HG03457 (cell line): ENCODE data around the gene FUZ.

Experiments used
- ATAC-seq: cut with Tn5 transposase; IDR thresholded peaks from one replicate; pipeline ENCODE4 v1.9.1; 2021; ENCODE audit warnings: moderate number of reproducible peaks; ENCODE audit not compliant: unreplicated experiment

Gene FUZ, protein sequence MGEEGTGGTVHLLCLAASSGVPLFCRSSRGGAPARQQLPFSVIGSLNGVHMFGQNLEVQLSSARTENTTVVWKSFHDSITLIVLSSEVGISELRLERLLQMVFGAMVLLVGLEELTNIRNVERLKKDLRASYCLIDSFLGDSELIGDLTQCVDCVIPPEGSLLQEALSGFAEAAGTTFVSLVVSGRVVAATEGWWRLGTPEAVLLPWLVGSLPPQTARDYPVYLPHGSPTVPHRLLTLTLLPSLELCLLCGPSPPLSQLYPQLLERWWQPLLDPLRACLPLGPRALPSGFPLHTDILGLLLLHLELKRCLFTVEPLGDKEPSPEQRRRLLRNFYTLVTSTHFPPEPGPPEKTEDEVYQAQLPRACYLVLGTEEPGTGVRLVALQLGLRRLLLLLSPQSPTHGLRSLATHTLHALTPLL

DNA sequence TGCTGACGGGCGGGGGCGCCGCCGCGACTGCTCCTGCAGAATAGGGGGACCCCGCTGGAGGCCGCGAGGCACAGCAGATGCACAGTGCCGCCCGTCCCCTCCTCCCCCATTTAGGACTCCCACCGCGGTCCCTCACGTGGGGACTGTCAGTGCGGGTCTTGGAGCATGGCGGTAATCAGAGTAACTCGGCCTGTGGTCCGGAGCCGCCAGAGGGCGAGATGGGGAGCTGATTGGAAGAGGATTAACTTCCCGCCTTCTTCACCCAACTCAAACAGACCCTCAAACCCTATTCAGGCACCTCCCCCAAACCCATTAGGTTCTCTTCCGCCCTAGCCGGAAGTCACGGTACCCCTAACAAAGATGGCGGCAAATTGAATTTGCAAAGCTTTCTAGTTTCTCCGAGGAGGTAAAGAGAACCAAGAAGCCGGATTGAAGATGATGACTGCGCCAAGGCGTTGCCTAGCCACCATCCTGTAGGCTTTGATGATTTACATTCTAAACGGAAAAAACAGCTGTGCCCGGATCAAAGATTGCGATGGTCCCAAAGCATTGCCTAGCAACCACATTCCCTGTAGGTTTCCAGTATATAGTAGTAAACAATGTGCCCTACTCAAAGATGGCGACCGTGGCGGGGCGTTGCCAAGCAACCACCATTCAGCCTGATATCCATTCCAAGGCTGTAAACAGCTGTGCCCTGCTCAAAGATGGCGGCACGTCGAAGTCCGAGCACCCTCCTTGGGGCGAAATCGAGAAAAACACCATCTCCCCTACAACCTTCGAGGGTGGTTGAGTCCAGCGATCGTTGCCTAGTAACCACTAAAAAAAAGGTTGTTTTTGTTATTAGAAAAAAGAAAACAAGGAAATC is at the start of gene FUZ:
FUZ (minus strand) TSS at position 296 of the 865 bp plus-strand sequence; CDS start at position 110, 186 bp downstream.
- ATAC-seq = peak; percentile 45

DNA sequence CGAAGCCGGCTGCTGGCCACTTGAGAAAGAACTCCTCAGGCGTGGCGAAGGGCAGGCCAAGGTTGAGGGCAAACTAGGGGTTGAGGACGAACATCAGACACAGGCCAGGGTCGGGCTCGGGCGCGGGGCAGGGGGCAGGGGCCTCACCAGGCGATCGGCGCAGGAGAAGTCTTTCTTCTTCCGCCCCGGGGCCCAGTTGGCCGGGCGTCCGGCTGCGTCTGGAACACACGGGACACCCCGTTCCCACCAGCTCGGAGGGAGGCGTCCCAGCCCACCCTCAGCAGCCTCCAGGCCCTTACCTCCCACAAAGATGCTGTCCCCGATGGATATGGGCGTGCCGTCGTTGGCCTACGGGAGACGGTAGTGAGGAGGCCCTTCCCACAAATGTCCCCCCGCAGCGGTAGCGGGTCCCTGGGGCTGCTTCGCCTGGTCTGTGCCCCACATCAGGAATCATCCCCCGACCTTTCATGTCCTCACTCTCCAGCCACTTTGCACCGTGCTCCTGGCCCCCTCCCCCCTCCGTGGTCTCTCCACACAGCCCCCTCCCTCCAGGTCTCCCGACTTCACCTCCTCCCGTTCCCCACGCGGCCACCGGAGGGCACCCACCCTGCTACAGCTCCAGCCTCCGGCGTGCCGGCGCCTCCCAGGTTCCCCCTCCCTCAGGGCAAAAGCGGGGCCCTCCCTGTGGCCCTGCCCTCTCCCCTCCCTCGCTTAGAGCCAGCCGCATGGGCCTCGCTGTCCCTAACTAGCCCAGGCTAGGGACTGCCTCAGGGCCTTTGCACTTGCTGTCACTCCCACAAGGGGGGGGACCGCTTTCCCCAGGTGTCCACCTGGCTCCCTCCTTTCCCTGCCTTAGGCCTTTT is 49.5 kb upstream of the FUZ start:
- no peak for ATAC-seq

DNA sequence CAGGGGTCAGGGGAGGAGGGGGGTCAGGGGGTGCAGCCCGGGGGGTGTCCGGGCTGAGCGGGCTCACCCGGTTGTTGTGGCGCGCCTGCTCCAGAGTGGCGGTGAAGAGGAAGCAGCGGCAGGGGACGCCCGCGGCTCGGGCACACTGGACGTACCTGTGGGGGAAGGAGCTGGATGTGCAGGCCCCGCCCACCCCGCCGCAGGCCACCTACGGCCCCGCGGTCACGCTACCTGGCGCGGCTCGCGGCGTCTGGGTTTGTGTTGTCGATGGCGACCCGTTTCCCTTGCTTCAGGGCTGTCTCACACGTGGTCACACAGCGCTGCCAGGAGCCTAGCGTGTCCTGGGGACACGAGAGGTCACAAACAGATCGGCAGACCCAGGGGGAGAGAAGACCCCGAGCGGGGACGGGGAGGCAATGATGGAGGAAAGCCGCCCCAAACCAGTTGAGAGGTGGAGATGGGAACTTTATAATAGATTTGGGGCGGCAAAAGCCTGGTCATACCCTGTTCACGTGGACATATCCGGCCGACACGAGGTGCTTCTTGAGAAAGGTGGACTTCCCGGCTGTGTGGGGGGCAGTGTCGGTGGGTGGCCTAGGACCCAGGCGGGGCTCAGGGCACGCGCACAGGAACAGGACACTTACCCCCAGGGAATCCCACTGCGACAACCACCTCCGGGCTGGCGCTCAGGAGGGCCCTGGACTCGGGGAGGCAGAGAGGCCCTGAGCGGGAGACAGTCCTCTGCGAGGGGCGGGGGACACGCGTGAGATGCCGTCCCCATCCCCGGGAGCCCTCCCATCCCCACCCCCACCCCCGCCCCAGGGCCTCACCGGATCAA is 48.7 kb upstream of the FUZ start:
- ATAC-seq = no peak

DNA sequence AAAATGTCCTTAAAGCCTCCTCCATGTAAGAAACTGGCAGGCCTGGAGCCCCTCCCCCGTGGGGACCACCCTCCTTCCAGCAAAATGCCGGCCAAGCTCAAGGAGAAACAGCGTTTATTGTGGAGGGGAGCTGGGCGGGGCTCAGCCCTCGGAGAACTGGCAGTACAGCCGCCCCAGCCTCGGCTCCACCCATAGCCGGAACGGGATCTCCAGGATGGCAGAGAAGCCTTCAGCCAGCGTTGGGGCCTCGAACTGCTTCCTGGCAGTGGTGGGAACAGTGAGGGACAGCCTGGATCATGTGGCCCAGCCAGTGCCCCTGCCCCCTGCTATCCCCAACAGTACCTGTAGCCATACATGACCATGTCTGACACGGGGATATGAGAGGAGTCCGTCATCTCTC is 48.0 kb upstream of the FUZ start:
- ATAC-seq = no peak

DNA sequence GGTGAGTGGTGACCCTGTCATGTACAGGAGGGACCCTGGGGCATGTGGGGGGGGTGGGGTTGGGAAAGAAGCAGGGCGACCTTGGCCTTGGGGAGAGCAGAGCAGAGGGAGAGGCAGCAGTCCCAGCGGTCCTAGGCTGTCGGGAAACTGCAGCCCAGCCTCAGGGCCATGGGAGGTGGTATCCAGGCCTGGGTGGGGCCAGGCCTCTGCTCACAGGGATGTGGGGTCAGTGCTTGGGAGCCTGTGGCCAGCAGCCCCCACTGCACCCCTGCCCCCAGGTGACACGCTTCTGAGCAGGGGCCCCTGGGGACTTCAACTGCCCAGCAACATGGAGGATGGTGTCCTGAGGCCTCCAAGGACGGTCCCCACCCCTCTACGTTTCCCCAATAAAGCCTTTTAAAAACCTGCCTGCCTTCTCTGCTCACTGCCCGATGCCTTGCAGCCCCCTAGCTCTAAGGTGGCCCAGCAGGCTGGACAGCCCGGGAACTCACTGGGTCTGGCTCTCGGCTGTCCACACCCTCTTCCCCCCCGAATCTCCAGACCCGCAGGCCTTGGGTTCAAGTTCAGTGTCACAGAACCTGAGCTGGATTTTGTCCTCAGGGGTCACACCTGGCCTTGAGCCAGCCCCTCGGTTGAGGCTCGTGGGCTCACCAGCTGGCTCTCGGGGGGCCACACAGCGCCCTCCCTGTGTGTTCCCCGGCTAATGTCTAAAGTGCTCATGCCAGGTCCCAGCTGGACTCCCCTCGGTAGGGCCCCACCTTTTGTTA is 47.4 kb upstream of the FUZ start:
- ATAC-seq = no peak

DNA sequence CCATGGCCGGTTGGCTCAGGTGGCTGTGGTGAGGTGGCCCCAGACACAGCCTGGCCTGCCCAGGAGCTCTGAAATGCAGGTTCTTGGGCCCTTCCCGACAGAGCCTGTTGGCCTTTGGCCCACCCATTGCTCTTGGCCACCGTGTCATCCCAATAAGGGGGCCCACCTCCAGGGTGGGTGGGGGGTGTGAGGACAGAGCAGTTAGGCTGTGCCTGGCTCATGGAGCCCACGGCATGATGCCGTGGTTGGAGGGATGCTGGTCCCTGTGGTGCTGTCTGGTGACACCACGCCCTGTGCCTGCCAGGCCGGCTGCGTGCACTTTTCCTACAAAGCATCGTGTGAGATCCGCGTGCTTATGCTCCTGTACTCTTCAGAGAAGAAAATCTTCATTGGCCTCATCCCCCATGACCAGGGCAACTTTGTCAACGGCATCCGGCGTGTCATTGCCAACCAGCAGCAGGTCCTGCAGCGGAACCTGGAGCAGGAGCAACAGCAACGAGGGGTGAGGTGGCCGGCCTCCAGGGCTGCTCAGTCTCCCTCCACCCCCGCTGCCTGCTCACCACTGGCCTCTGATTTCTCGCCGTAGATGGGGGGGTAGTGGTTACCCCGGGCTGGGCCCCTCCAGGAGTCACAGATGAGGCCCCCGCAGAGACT is 46.7 kb upstream of the FUZ start:
- ATAC-seq = no peak

DNA sequence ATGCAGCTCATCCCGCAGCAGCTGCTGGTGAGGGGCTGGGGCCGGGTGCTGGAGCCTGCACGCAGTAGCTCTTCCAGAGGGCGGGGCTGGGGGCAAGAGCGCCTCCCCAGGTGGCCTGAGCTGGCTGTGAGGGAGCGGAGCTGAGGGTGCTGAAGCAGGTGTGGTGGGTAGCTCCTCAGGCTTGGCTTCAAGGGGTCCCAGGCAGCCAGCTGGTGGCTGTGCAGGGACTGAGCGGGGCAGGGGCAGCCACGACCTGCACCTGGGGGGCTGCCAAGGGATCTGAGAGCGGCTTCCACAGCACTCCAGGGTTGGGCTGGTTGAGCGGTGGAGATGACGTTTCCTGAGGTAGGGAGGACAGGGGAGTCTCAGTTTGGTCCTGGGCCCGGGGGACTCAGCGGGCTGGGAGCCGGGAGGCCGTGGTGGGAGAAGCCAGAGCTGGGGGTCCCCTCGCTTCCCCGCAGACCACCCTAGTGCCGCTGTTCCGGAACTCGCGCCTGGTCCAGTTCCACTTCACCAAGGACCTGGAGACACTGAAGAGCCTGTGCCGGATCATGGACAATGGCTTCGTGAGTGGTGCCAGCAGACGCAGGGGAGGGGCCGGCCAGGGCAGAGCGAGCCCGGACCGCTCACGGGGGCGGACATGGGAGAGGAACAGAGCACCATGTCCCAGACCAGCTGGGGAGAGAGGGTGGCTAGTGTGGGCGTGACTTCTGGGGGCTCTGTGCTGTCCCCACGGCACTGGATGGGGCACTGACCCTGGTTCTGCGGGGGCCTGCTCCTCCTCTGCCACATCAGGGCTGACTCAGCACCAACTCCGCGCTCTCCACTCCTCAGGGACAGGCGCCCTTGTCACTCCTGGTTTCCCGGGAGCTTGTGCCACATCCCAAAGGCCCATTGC is 45.2 kb upstream of the FUZ start:
- no peak for ATAC-seq

DNA sequence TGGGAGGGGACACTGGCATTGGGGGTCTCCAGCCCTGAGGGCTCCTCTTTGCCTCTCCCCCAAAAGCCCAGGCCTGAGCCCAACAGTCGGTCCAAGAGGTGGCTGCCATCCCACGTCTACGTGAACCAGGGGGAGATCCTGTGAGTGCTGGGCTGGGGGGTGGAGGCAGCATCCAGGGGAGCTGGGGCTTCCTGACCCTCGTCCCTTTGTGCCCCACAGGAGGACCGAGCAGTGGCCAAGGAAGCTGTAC is 44.7 kb upstream of the FUZ start:
- ATAC-seq = no peak

DNA sequence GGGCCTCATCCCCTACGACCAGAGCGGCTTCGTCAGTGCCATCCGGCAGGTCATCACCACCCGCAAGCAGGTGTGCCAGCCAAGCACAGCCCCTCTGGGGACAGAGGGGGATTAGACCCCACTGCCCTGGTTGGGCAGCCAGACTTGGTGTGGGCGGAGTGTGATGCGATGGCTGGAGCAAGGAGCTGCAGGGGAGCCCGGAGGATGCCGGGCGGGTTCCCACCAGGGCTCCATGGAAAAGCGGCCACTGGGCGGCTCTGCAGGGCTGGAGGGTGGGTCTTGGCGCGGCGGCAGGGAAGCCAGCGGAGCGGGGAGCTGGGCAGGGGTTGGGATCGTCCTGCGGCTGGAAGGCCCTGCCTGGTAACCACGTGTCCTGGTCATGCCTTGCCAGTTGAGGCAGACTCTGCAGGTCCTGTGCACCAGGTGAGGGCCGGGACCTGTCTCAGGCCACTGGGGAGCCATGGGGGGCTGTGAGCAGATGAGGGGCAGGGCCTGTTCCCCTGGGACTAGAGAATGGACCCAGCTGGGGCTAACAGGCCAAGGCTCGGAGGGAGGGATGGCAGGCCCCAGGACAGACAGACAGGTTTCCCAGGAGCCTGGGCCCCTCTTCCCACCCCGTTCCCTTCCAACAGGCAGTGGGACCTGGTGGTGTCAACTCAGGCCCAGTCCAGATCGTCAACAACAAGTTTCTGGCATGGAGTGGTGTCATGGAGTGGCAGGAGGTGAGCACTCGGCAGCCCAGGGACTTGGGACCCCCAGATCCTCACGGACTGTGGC is 44.2 kb upstream of the FUZ start:
- no peak for ATAC-seq

DNA sequence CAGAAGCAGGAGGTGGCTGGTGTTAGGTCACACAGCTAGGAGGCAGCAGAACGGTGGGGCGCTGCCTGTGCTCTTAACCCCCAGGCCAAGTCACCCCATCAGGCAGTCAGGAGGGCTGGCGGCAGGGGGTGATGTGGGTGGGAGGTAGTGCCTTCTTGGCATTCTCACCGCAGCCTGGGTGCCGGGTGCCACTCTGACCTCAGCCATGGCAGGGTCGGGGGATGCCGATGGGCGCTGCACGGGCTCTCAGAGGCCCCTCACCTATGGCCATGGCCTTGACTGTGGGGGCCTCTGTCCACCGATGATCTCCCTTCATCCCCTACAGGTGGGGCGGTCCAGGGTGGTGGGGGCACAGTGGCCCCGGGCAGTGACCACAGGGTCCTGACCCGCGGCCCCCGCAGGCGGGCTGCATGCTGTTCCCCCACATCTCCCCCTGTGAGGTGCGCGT is 43.5 kb upstream of the FUZ start:
- no peak for ATAC-seq

DNA sequence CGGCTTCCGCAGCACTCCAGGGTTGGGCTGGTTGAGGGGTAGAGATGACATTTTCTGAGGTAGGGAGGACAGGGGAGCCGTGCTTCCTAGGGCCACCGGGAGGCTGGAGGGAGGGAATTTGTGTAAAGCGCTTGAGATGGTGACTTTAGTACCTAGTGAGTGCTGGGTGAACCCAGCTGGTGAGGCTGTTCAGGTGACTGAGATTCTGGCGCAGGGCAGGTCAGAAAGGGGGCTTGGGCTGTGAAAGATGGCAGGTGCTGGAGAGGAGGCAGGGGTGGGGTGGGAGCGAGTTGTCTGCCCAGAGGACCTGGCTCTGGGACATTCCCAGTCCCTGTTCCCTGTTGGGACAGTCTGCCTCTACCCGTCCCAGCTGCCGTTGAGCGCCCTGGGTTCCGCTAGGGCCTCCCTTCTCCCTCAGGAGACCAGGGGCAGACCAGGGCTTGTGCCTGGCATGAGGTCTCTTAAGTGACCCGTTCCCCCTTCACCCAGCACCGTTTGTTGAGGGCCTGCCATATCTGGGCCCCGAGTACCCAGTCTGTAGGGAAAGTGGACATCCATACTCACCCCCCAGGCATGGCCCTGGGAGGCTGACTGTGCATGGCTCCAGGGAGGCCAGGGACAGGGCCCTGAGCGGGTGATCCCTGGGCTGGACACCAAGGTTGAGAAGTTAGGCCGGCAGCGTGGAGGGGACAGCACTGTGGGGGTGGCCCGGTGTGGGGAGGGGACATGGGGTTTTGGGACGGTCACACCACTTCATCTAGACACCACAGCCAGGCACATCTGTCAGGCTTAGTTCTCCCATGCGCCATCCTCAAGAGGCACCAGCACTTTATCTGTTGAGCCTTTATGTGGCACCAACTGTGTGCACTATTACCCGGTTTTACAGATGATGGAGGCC is 42.8 kb upstream of the FUZ start:
- ATAC-seq = no peak

DNA sequence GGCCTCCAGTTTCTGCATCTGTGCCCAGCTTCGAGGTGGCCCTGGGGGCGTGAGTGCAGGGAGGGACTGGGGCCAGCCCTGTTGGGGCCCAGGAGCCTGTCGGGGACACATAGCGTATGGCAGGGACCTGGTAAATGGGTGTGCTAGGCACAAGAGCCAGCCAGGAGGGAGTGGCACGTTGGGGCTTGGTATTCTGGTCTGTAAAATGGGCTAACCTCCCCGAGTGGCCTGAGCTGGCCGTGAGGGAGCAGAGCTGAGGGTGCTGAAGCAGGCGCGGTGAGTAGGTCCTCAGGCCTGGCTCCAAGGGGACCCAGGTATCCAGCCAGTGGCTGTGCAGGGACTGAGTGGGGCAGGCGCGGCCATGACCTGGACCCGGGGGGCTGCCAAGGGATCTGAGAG is 42.2 kb upstream of the FUZ start:
- no peak for ATAC-seq

DNA sequence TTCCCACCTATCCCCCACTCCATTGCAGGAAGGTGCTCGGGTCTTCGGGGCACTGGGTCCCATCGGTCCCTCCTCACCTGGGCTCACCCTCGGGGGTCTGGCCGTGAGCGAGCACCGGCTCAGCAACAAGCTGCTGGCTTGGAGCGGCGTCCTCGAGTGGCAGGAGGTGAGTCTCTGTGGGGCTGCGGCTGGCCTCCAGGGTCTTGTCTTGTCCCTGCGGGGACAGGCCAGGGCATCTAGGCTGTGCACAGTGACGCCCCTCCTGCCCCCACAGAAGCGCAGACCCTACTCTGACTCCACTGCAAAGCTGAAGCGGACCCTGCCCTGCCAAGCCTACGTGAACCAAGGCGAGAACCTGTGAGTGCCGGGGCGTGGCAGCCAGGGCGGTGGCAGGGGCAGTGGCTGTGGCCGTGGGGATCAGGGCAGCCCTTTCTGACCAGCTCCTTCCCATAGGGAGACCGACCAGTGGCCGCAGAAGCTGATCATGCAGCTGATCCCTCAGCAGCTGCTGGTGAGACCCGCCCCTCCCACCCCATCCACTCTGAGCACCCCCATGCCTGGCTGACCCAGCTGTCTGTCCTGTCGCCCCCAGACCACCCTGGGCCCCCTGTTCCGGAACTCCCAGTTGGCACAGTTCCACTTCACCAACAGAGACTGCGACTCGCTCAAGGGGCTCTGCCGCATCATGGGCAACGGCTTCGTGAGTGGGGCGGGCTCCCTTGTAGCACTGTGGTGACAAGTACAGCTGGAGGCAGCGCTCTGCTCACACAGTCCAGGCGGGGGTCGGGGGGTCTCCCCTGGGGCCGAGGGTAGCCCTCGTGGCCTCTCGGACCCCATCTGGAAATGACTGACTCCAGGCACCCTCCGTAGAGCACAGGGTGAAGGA is 41.5 kb upstream of the FUZ start:
- no peak for ATAC-seq

DNA sequence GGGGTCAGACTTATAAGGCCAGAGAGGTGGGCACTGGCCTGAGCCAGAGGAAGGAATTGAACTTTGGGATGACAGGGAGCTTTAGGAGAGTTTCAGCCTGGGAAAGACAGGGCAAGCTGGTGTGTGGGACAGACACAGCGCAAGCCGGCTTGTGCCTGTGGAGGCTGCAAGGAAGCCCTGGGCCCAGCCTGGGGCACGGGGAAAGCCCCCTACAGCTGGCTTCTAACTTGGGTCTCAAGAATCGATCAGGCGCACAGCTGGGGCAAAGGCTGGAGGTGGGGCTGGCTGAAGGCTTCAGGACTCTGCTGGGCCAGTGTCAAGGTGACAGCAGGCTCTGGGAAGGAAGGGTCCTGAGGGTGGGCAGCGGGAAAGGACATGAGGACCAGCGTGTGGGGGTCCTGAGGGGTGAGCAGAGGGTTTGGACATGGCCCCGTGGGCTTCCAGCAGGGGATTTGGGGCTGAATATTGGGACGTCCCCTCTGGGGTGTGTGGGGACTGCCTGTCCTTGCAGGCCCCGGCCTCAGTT is 40.8 kb upstream of the FUZ start:
- ATAC-seq = no peak

DNA sequence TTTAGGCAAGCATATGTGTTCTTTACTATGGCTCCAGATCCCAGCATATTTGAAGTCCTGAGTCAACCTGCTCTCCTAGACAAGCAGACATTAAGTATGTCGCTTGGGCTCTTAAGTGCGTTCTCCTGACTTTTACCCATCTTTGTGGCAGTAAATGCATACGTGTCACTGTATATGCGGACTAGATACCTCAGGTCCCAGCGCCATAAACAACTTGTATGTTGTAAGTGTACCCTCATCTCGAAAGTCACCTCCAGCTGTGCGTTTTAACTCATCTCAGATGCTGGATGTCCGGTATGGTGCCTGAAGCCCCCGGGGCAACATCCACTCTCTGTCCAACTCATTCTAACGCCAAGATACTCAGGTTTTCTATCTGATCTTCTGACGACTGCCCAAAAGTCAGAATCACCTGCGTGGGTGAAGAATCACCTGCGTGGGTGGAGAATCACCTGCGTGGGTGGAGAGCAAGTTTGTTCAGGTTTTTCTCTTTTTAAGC is 39.6 kb upstream of the FUZ start:
- no peak for ATAC-seq
